ENCODE measurements around the gene GDF7. TPM values are rescaled to one million over a fixed set of nuclear protein-coding genes. Genes with fewer than 3 reads are reported as not detected.

The GDF7 gene
- polyA plus RNA-seq, 3 donors = not detected

DNA sequence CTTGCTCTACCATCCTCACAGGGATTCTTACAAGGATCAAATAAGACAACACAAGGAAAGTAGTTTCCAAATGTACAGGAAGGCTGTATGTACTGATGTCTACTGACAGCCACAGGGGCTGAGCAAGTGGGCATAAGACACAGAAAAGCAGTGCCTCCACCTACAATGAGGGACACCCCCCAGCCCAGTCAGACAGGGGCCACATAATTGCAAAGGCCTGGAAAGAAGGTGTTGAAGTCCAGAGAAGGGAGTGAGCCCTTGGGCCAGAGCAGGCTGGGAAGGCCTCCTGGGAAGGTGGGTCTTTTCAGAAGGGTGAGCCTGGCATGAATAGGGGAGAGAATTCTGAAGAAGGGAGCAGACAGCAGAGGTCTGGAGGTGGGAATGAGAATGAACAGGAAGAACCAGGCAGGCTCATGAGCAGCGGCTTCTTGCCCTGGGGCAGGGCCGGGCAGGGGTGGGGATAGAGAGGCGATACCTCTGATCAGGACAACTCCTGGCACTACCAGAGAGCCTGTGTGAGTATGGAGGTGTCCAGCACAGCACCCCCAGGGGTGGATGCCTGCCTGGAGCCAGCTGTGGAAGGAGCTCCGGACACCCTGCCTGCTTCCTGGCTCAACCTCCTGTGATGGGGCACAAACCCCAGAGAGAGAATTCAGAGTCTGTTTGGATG is 46.1 kb upstream of the GDF7 start:
- TF ChIP-seq, protein P1, sequence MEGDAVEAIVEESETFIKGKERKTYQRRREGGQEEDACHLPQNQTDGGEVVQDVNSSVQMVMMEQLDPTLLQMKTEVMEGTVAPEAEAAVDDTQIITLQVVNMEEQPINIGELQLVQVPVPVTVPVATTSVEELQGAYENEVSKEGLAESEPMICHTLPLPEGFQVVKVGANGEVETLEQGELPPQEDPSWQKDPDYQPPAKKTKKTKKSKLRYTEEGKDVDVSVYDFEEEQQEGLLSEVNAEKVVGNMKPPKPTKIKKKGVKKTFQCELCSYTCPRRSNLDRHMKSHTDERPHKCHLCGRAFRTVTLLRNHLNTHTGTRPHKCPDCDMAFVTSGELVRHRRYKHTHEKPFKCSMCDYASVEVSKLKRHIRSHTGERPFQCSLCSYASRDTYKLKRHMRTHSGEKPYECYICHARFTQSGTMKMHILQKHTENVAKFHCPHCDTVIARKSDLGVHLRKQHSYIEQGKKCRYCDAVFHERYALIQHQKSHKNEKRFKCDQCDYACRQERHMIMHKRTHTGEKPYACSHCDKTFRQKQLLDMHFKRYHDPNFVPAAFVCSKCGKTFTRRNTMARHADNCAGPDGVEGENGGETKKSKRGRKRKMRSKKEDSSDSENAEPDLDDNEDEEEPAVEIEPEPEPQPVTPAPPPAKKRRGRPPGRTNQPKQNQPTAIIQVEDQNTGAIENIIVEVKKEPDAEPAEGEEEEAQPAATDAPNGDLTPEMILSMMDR (IDR thresholded peaks at IDR 0.05) = no peak
- peaks cover 65 to 80% of the 10 kb centered on the region in 2 donors for H3K36me3 Mint-ChIP-seq
- H3K4me3 ChIP-seq (replicated peaks in 1 of 3; ENCODE audit: low read depth in 2 of 3, low read length in 3 of 3) = no peak overlapping the region
- H3K4me1 Mint-ChIP-seq = peaks cover 22% of the 10 kb centered on the region
- intact Hi-C loops (cut with micrococcal nuclease) = no loop called here
- no peaks in the 10 kb centered on the region for H3K9me3 Mint-ChIP-seq
- peaks cover 72 to 87% of the 10 kb centered on the region in 2 donors for H3K36me3 ChIP-seq (replicated peaks in 1 of 2; ENCODE audit: control insufficient read depth in 1 of 2, insufficient read depth in 2 of 2, low read length in 2 of 2)
- no peak overlapping the region for H3K4me2 ChIP-seq (replicated peaks; ENCODE audit: extremely low read depth, low read length, poor library complexity, severe bottlenecking)
- H3K9ac ChIP-seq (ENCODE audit: insufficient read depth, low read length, poor library complexity, severe bottlenecking) = no peak overlapping the region
- H3K4me3 Mint-ChIP-seq = no peak overlapping the region
- DNase-seq = no peak
- H2AFZ ChIP-seq (ENCODE audit: insufficient read depth, low read depth, low read length, poor library complexity, severe bottlenecking) = no peak overlapping the region
- H3K27me3 Mint-ChIP-seq (ENCODE audit: low read depth in 3 of 3) = peaks cover 0 to 1% (median 1%) of the 10 kb centered on the region in 3 donors
- peaks cover 21% of the 10 kb centered on the region for H4K20me1 ChIP-seq (ENCODE audit: insufficient read depth, low read length)
- H3K9me3 ChIP-seq (replicated peaks in 1 of 2; ENCODE audit: control insufficient read depth in 1 of 2, insufficient read depth in 1 of 2, low read length in 2 of 2) = no peaks in the 10 kb centered on the region
- peak overlapping the region in 4 of 7 donors; percentile 26 to 73 (median 54) for H3K27ac Mint-ChIP-seq
- H3K79me2 ChIP-seq (ENCODE audit: insufficient read depth, low read length) = no peaks in the 10 kb centered on the region
- H3K27ac ChIP-seq (ENCODE audit: low read depth in 1 of 2, low read length in 2 of 2) = peak overlapping the region in 1 of 2 donors; percentile 36
- H3K27me3 ChIP-seq (ENCODE audit: control insufficient read depth in 2 of 2, insufficient read depth in 2 of 2, low read length in 2 of 2) = no peaks in the 10 kb centered on the region
- 100% methylated on average over 3 of the region's 4 CpGs for WGBS (ENCODE audit: insufficient coverage)
- peaks cover 18 to 23% of the 10 kb centered on the region in 2 donors for H3K4me1 ChIP-seq (ENCODE audit: control insufficient read depth in 1 of 2, insufficient read depth in 2 of 2, low read length in 2 of 2)

DNA sequence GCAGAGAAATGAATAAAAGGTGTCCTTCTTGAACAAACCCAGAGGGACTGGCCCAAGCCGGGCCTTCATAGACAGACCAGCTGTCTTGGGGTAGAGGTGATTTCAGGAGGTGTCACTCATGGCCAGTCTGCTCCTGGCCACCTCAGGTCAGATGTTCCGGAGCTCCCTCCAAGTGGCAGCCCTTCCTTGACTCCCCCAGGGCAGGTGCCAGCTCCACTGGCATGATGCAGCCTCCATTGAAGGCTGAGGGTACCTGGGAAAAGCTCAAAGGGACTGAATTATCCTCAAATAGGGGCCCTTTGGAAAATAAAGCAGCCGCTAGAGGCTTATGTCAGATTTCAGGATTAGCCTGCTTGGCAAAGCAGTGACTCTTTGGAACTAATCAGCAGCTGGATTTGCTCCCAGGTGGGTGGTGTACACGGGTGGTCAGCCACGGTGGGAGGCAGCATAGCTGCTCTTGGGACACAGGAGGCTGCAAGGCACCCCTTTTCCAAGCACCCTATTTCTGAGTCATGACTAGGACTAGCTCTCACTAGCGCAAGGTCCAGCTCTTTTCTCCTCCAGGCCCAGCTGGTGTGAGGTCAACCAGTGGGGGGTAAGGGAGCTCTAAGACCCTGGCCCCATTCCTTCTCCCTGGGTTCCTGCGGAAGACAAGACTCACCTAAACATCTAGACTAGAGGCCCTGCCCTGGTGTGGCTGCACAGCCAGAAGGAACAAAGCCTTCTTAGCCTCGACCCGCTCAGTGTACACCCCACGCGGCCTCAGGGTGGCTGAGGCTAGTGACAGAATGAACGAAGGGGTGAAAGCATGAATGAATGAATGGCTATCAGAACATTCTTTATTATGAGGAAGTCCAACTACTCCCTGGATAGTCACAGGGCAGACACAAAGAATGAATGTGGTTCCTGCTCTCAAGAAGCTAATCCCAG is 45.3 kb upstream of the GDF7 start:
- Mint-ChIP-seq H3K4me1 (peaks cover 22% of the 10 kb centered on the region), H3K9me3 (no peaks in the 10 kb centered on the region), H3K4me3 (no peak overlapping the region), H3K27me3 (ENCODE audit: low read depth in 3 of 3) (peaks cover 0 to 1% (median 1%) of the 10 kb centered on the region in 3 donors), H3K36me3 (peaks cover 71 to 81% of the 10 kb centered on the region in 2 donors), H3K27ac (peak overlapping the region in 4 of 7 donors; percentile 4 to 73 (median 14))
- intact Hi-C loops (cut with micrococcal nuclease) = no loop called here
- no peak for DNase-seq
- no peak overlapping the region for H3K4me2 ChIP-seq (replicated peaks; ENCODE audit: extremely low read depth, low read length, poor library complexity, severe bottlenecking)
- peaks cover 18 to 23% of the 10 kb centered on the region in 2 donors for H3K4me1 ChIP-seq (ENCODE audit: control insufficient read depth in 1 of 2, insufficient read depth in 2 of 2, low read length in 2 of 2)
- H3K36me3 ChIP-seq (replicated peaks in 1 of 2; ENCODE audit: control insufficient read depth in 1 of 2, insufficient read depth in 2 of 2, low read length in 2 of 2) = peaks cover 79 to 87% of the 10 kb centered on the region in 2 donors
- H2AFZ ChIP-seq (ENCODE audit: insufficient read depth, low read depth, low read length, poor library complexity, severe bottlenecking) = no peak overlapping the region
- TF ChIP-seq, protein P1 (IDR thresholded peaks at IDR 0.05) = no peak
- no peaks in the 10 kb centered on the region for H3K79me2 ChIP-seq (ENCODE audit: insufficient read depth, low read length)
- no peak overlapping the region for H3K4me3 ChIP-seq (replicated peaks in 1 of 3; ENCODE audit: low read depth in 2 of 3, low read length in 3 of 3)
- WGBS (ENCODE audit: insufficient coverage) = 67% methylated on average over 3 of the region's 12 CpGs
- H4K20me1 ChIP-seq (ENCODE audit: insufficient read depth, low read length) = peaks cover 23% of the 10 kb centered on the region
- no peak overlapping the region for H3K9ac ChIP-seq (ENCODE audit: insufficient read depth, low read length, poor library complexity, severe bottlenecking)
- peak overlapping the region in 1 of 2 donors; percentile 26 for H3K27ac ChIP-seq (ENCODE audit: low read depth in 1 of 2, low read length in 2 of 2)
- H3K9me3 ChIP-seq (replicated peaks in 1 of 2; ENCODE audit: control insufficient read depth in 1 of 2, insufficient read depth in 1 of 2, low read length in 2 of 2) = no peaks in the 10 kb centered on the region
- H3K27me3 ChIP-seq (ENCODE audit: control insufficient read depth in 2 of 2, insufficient read depth in 2 of 2, low read length in 2 of 2) = no peaks in the 10 kb centered on the region

Data from CD14-positive monocyte (primary cell).